A172 (cell line): ENCODE results near the gene KCNMB4. TPM values are rescaled to one million over a fixed set of nuclear protein-coding genes. Genes with fewer than 3 reads are reported as not detected.
A peak's percentile ranks its signal among the peaks of the same experiment; 100 is the strongest.

ENCODE experiments used
- DNase-seq: peaks from one replicate; pipeline ENCODE4 v3.0.0-alpha.2; 2015; ENCODE audit warnings: low spot score
- total RNA-seq: library from RNA; depleted of rRNA; stranded (reverse); fragments of >200 nt; shearing (Covaris generic); gene quantifications from 2 replicates; pipeline ENCODE4 v1.2.3, GENCODE V29; 2014; rRNA removed

The KCNMB4 gene, protein sequence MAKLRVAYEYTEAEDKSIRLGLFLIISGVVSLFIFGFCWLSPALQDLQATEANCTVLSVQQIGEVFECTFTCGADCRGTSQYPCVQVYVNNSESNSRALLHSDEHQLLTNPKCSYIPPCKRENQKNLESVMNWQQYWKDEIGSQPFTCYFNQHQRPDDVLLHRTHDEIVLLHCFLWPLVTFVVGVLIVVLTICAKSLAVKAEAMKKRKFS
- 0.95 and 1.1 TPM in 2 replicates for total RNA-seq

DNA sequence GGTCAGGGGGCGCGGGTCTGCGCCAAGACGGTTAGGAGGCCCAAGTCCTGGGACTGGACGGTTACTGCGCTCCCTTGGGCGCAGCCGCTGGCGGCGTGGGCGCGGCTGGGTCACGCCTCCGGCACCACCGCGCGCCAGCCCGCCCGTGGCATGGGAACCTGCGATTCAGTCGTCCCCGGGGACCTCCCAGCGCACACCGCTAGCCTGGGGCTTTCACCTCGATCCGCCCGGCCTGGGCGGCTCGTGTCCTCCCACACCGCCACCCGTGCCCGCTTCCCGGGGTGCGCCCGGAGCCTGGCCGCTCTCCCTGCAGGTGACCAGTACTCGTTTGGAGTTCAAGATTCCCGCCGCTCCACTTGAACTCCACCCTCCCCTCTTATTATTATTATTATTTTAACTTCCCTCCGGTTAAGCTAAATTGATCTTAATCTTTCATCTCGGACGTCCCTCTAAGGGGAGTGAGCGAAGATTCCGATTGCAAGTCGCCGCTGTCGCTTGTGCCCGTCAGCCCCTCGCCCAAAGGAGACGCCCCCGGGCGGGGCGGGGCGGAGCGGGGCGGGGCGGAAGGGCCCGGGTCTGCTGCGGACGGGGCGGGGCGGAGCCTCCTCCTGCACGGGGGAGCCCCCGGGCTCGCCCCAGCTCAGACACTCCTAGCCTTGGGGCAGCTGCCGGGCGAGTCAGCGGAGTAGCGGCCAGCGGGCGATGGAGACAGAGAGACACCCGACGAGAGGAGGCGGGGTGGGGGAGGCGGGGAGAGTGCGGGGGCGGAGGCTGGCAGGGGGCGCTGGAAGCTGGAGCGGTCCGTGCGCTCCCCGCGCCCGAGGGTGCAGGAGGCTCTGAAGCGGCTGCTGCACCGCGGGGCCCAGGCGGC is at the start of gene KCNMB4:
TSS of gene KCNMB4 (plus strand) at position 643 of the 871 bp plus-strand sequence. CDS start 445 bp downstream, outside the sequence.
- DNase-seq = peak; percentile 46

- DNase-seq = no peak
These were observed 48.3 kb upstream of the KCNMB4 start for GRCh38 chr12:70317781-70318180.

- DNase-seq = no peak
These were observed 46.5 kb upstream of the KCNMB4 start for GRCh38 chr12:70319605-70320004.

DNA sequence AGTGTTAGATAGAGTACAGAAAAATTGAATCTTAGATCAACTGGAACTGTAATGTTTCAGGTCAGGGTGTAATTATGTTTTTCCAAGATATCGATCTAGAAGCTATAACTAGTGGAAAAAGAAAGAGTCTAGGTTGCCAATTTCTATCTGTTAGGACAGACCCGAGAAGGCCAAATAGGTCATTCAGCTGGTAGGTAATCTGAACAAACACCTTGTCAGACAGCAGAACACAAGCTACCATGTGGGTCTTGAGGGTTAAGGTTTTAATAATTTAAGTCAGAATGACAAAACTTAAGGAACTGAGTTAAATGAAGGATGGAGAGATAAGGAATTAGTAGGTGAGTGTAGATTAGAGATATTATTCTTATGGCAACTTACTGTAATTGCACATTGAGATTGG is 44.9 kb upstream of the KCNMB4 start:
- DNase-seq = no peak

DNA sequence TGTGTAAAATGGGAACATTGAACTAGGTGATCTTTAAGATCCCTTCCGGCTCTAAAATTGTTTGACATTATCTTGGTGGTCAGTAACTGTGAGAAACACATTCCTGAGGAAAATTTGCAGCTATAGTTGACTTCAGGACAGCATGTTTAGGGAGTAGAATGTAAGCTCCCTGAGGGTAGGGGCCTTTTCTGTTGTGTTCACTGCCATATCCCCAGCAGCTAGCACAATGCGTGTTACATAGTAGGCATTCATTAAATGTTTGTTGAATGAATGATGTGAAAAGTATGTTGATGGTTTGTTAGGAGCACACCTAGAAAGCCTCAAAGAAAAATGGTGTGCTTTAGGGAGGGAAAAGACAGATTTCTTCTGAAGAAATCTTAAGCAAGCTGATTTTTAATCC is 38.5 kb upstream of the KCNMB4 start:
- DNase-seq = no peak

DNA sequence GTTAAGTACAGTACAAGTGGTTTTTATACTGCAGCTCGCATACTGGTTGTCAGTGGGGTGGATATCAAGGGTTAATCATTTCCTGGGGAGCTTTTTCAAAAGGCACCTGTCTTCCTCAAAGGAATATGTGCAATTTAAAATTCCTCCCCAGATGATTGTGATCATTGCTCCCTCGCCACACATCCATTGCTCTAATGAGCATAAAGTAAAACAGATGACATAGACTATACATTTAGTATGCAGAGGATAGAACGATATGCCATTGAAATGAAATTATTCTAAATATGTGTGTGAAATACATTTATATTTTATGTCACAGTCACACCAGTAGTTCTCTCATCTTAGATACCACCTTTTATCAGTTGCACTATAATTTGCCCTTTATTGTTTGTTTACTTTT is 36.4 kb upstream of the KCNMB4 start:
- no peak for DNase-seq

- no peak for DNase-seq
These were observed 35.9 kb upstream of the KCNMB4 start for GRCh38 chr12:70330158-70330557.

GRCh38 chr12:70332236-70332635 is 33.9 kb upstream of the KCNMB4 start:
- no peak for DNase-seq

- no peak for DNase-seq
These were observed 31.3 kb upstream of the KCNMB4 start for GRCh38 chr12:70334742-70335141.

GRCh38 chr12:70338531-70338930 is 27.6 kb upstream of the KCNMB4 start:
- DNase-seq = no peak

DNA sequence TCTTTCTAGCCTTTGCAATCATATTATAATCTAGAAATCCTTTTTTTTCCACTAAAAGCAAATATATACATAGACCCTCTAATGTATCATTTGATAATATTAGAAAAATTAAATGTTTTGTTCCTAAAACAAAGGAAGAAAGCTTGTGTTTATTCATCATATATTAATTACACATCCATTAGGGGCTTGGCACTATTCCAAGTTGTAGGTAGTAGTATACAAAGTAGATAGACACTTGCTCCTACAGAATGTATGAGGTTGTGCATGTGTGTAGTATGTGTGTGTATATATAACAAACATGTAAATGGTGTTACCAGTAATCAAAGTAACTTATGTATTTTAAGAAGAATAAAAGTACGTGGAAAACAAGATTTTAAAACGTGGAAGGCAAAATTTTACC is 15.0 kb upstream of the KCNMB4 start:
- no peak for DNase-seq

- DNase-seq = no peak
These were observed 12.1 kb upstream of the KCNMB4 start for GRCh38 chr12:70353780-70354660.

DNA sequence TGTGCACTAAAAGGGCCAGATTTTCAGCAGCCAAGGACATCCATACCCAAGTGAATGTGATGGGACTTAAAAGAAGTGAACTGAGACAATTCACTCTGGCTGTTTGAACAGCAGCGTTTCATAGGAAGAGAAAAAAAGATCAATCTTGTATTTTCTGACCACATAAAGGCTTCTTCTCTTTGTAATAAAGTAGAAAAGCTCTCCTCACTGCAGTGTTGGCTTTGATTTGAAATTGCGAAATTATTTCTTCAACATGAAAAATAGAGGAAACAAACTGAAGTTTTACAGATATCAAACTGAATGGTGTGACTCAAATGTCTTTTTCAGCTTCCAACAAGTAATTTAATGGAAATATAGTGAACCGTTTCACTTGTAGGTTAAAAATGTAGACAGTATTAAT is 11.3 kb upstream of the KCNMB4 start:
- DNase-seq = no peak

DNA sequence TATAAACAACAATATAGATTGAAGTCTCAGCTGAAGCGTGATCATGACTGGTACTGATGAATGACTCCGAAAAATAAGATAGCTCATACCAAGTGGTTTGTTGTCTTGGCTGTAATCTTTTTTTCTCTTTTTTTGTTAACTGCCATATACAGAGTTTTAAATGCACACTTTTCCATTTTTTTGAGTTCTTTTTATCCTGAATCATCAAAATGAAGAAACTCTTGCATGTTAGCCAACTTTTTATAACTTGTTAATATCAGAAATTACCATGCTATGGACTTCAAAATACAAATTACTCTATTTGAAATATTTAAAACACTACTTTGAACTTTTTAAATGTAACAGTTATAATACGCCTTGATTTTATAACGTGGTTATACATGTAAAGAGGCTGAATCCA is 10.1 kb upstream of the KCNMB4 start:
- no peak for DNase-seq

DNA sequence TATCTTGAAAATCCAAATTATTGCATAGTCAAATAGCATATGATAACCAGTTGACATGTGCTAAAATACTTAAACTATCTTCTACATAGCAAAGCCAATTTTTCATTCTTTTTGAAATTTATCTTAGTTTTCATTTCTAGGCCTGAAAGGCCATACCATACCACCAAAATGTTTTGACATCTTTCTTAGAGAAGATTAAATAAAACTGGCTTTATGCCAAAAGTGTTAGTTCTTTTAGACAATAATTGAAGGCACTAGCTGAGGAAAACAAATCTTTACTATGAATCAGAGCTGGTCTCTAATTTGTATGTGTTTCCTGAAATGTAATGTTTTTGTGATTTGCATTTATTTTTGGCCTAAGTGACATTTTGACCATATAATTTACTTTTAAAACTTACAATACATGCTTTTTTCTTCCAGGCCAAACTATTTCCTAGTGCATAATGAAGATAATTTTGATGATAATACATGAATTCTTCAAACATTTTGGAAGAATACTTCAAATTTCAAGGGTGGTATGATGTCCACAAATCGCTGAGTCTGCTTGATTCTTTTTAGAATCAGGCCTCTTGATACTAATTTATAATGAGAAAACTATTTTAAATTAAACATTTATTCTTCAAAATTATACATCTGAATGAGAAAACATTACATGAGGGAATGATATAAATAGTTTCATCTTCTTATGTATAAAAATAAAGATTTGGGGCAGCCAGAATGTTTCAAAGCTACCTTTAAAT is 6.5 kb upstream of the KCNMB4 start:
- DNase-seq = no peak

GRCh38 chr12:70360218-70360617 is 5.9 kb upstream of the KCNMB4 start:
- DNase-seq = no peak

GRCh38 chr12:70364695-70365397 is 1.2 kb upstream of the KCNMB4 start:
- DNase-seq = no peak

GRCh38 chr12:70365398-70365647 is 767 bp upstream of the KCNMB4 start:
- no peak for DNase-seq

GRCh38 chr12:70366581-70367257 is 629 bp downstream of the KCNMB4 start:
- peak; percentile 18 for DNase-seq

- no peak for DNase-seq
These were observed 1.4 kb downstream of the KCNMB4 start for GRCh38 chr12:70367258-70368141.
